Activated T-helper 1 cell treated with anti-CD3 and anti-CD28 coated beads, Interleukin-12 subunit alpha, Interleukin-12 subunit beta, Interleukin-2, Interleukin-4 antibody, amounts not matched to agents 30 ng/mL and 10 ng/mL and 1 ng/mL, durations not matched to agents 14 hours and 24 hours and 36 hours (primary cell): Measurements from ENCODE around the gene COL7A1. TPM values are rescaled to one million over a fixed set of nuclear protein-coding genes. Genes with fewer than 3 reads are reported as not detected.

Experiments used
- total RNA-seq: library from RNA; stranded (reverse); gene quantifications from 2 replicates; pipeline ENCODE4 v1.2.3, GENCODE V29; 2022

Gene COL7A1
- total RNA-seq, 1 donor from 2014 or later, result 0.39 TPM

Other genes with a start within 250 kb of the COL7A1 start
- gene FBXW12, start 223.1 kb downstream of the COL7A1 start, total RNA-seq, result not detected in 2 replicates
- gene PLXNB1, start 165.2 kb downstream of the COL7A1 start, total RNA-seq, result 5.7 and 7.0 TPM in 2 replicates
- gene CCDC51, start 155.2 kb downstream of the COL7A1 start, total RNA-seq, result 26.0 and 26.3 TPM in 2 replicates
- 262 and 266 TPM in 2 replicates for gene TMA7, start 155.1 kb downstream of the COL7A1 start, total RNA-seq
- gene ATRIP, start 148.6 kb downstream of the COL7A1 start, total RNA-seq, result 16.5 and 20.5 TPM in 2 replicates
- gene SHISA5, start 91.2 kb downstream of the COL7A1 start, total RNA-seq, result 90.1 and 92.5 TPM in 2 replicates
- 11.7 and 15.5 TPM in 2 replicates for gene PFKFB4, start 38.5 kb downstream of the COL7A1 start, total RNA-seq
- 0.21 TPM in 1 of 2 replicates, not detected in the other for gene UCN2, start 31.5 kb downstream of the COL7A1 start, total RNA-seq
- 191 and 193 TPM in 2 replicates for gene UQCRC1, start 14.3 kb upstream of the COL7A1 start, total RNA-seq
- gene TMEM89, start 26.4 kb upstream of the COL7A1 start, total RNA-seq, result 1.6 TPM in 1 of 2 replicates, not detected in the other
- gene SLC26A6, start 40.1 kb upstream of the COL7A1 start, total RNA-seq, result 46.3 and 52.8 TPM in 2 replicates
- gene CELSR3, start 67.6 kb upstream of the COL7A1 start, total RNA-seq, result 11.6 and 11.7 TPM in 2 replicates
- gene NCKIPSD, start 90.6 kb upstream of the COL7A1 start, total RNA-seq, result 40.8 and 45.5 TPM in 2 replicates
- 59.9 and 61.0 TPM in 2 replicates for gene IP6K2, start 121.9 kb upstream of the COL7A1 start, total RNA-seq